Smooth muscle cell (in vitro differentiated cells): Measurements from ENCODE around the gene FAM219B. TPM values are rescaled to one million over a fixed set of nuclear protein-coding genes. Genes with fewer than 3 reads are reported as not detected.
"Not testable (repeated sequence)": the region's sequence is repeated elsewhere in the genome, so short reads cannot be mapped to it uniquely, and the experiment has no call there.

Experiments
- DNase-seq: peaks from one replicate; lab custom pipeline; 2025; ENCODE audit not compliant: unreplicated experiment; lab: John Stamatoyannopoulos, UW
- H2AFZ ChIP-seq: fragments of 200-600 bp; sonication (generic); 2 replicates; pipeline ENCODE4 v1.6.0; 2016; ENCODE audit warnings: antibody characterized with exemption, low read depth, mild to moderate bottlenecking
- H3F3A ChIP-seq: fragments of 200-600 bp; sonication (generic); 2 replicates; pipeline ENCODE4 v1.6.0; 2017; ENCODE audit warnings: antibody characterized with exemption, low read depth
- H3K27ac ChIP-seq: fragments of 200-600 bp; sonication (generic); 2 replicates; pipeline ENCODE4 v1.5.1; 2016; ENCODE audit warnings: low read depth, mild to moderate bottlenecking
- H3K27me3 ChIP-seq: fragments of 200-600 bp; sonication (generic); 2 replicates; pipeline ENCODE4 v1.6.1; 2016; ENCODE audit warnings: low read depth, mild to moderate bottlenecking
- H3K36me3 ChIP-seq: fragments of 200-600 bp; sonication (generic); 2 replicates; pipeline ENCODE4 v1.5.1; 2016; ENCODE audit warnings: low read depth
- H3K4me1 ChIP-seq: fragments of 200-600 bp; sonication (generic); 2 replicates; pipeline ENCODE4 v1.5.1; 2016; ENCODE audit warnings: low read depth
- H3K4me2 ChIP-seq: fragments of 200-600 bp; sonication (generic); 2 replicates; pipeline ENCODE4 v1.6.0; 2016; ENCODE audit warnings: mild to moderate bottlenecking
- H3K4me3 ChIP-seq: fragments of 200-600 bp; sonication (generic); 2 replicates; pipeline ENCODE4 v1.5.1; 2016; ENCODE audit warnings: mild to moderate bottlenecking
- H3K79me2 ChIP-seq: fragments of 200-600 bp; sonication (generic); 2 replicates; pipeline ENCODE4 v1.6.0; 2016; ENCODE audit warnings: low read depth, mild to moderate bottlenecking
- H3K9ac ChIP-seq: fragments of 200-600 bp; sonication (generic); 2 replicates; pipeline ENCODE4 v1.6.0; 2016; ENCODE audit warnings: low read depth
- H3K9me3 ChIP-seq: fragments of 200-600 bp; sonication (generic); replicated peaks from 2 replicates; pipeline ENCODE4 v1.5.1; 2016; ENCODE audit warnings: low read depth
- H4K20me1 ChIP-seq: fragments of 200-600 bp; sonication (generic); 2 replicates; pipeline ENCODE4 v1.6.0; 2016; ENCODE audit warnings: low read depth
- WGBS: methylation state at CpG from one replicate; pipeline ENCODE4 v1.1.7; 2016; ENCODE audit warnings: low lambda C conversion rate; 5-methylcytosine and 5-hydroxymethylcytosine counted together
- polyA plus RNA-seq: library from polyadenylated mRNA; unstranded; fragments of >200 nt; fragmentation: Nextera tagmentation; extraction: Ambion mirVana; gene quantifications from 2 replicates; pipeline ENCODE4 v1.2.1, GENCODE V29; 2016
- total RNA-seq: library from RNA; depleted of rRNA; stranded (reverse); fragments of >200 nt; gene quantifications from 2 replicates; pipeline ENCODE4 v1.2.3, GENCODE V29; 2014
- TF ChIP-seq, protein P1 (sequence below): fragments of 200-600 bp; sonication (generic); IDR thresholded peaks from 2 replicates; pipeline ENCODE4 v1.5.1; 2017; ENCODE audit warnings: borderline replicate concordance, mild to moderate bottlenecking, antibody characterized with exemption; ENCODE audit not compliant: insufficient read depth, poor library complexity, severe bottlenecking

FAM219B gene
- total and polyA plus RNA-seq, 2 experiments from 2014 or later, result 37.1 to 52.4 TPM

DNA sequence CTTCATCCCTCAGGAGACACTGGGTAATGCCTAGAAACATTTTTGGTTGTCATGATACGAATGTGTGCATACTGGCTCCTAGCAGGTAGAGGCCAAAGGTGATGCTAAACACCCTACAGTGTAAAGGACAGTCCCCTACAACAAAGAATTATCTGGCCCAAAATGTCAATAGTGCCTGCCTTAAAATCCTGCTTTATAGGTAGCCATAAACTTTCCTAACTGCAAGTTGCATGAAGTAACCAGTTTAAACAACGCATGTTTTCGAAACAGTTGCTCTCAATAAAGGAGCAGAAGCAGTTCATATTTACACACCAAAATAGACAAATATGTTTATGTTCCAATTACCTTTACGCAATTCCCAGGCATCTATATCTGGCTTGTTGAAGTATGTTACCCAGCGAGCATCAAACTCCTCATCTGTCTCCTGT, 22.1 kb upstream of the FAM219B start:
- Histone ChIP-seq H3K27ac (no peak overlapping the region), H3K4me2 (no peak overlapping the region), H3K4me1 (no peaks in the 10 kb centered on the region), H3K79me2 (peaks cover 35% of the 10 kb centered on the region), H3K36me3 (peaks cover 10% of the 10 kb centered on the region), H3K9me3 (no peaks in the 10 kb centered on the region), H3F3A (no peaks in the 10 kb centered on the region), H4K20me1 (peaks cover 42% of the 10 kb centered on the region), H3K9ac (no peak overlapping the region), H2AFZ (no peak overlapping the region), H3K27me3 (no peaks in the 10 kb centered on the region), H3K4me3 (no peak overlapping the region)
- no peak for DNase-seq
- TF ChIP-seq, protein P1, sequence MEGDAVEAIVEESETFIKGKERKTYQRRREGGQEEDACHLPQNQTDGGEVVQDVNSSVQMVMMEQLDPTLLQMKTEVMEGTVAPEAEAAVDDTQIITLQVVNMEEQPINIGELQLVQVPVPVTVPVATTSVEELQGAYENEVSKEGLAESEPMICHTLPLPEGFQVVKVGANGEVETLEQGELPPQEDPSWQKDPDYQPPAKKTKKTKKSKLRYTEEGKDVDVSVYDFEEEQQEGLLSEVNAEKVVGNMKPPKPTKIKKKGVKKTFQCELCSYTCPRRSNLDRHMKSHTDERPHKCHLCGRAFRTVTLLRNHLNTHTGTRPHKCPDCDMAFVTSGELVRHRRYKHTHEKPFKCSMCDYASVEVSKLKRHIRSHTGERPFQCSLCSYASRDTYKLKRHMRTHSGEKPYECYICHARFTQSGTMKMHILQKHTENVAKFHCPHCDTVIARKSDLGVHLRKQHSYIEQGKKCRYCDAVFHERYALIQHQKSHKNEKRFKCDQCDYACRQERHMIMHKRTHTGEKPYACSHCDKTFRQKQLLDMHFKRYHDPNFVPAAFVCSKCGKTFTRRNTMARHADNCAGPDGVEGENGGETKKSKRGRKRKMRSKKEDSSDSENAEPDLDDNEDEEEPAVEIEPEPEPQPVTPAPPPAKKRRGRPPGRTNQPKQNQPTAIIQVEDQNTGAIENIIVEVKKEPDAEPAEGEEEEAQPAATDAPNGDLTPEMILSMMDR, result no peak
- 98% methylated on average over 5 of the region's 5 CpGs for WGBS

DNA sequence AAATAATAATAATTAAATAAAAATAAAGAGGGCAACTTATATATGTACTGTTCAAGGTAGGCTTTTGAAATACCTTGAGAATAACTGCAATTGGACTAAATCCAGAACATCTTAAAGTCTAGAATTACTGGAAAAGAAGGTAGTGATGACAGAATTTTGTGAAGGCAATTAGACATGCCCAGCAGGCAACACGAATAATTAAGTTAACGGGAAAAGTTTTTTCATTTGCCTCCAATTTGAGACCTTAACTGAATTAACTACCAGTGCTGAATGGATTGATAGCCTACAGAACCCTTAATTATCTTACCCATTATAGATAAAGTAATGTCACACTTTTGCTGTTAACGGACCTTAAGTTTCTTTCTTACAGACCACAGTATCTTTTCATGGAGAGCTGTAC, 17.9 kb upstream of the FAM219B start:
- H2AFZ ChIP-seq, result no peak overlapping the region
- DNase-seq, result no peak
- no peaks in the 10 kb centered on the region for H3K9me3 ChIP-seq
- no peak overlapping the region for H3K4me3 ChIP-seq
- TF ChIP-seq, protein P1, result no peak
- H3K4me1 ChIP-seq, result no peaks in the 10 kb centered on the region
- H3K27ac ChIP-seq, result no peak overlapping the region
- H3F3A ChIP-seq, result no peaks in the 10 kb centered on the region
- H4K20me1 ChIP-seq, result peaks cover 21% of the 10 kb centered on the region
- 96% methylated on average over 3 of the region's 3 CpGs for WGBS
- H3K36me3 ChIP-seq, result peaks cover 24% of the 10 kb centered on the region
- no peaks in the 10 kb centered on the region for H3K27me3 ChIP-seq
- peaks cover 9% of the 10 kb centered on the region for H3K79me2 ChIP-seq
- no peak overlapping the region for H3K9ac ChIP-seq
- H3K4me2 ChIP-seq, result no peak overlapping the region

DNA sequence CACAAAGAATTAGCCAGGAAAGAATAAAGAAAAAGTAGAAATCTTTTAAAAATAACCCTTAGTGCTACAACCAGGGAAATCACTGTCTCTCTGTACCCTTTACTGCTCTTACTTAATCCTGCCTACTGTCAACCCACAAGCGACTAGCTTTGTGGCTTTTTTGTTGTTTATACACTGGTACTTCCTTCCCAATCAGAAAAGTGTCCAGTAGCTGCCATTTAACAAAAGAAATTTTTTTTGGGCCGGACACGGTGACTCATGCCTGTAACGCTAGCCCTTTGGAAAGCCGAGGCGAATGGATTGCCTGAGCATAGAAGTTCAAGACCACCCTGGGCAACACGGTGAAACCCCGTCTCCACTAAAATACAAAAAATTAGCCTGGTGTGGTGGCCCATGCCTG, 13.8 kb upstream of the FAM219B start:
- Histone ChIP-seq H3K27me3 (no peaks in the 10 kb centered on the region), H3K9me3 (no peaks in the 10 kb centered on the region), H3K36me3 (peaks cover 24% of the 10 kb centered on the region), H2AFZ (no peak overlapping the region), H3K9ac (no peak overlapping the region), H3K4me2 (no peak overlapping the region), H3F3A (no peaks in the 10 kb centered on the region), H3K4me1 (no peaks in the 10 kb centered on the region), H3K79me2 (no peaks in the 10 kb centered on the region), H3K4me3 (no peak overlapping the region), H4K20me1 (no peaks in the 10 kb centered on the region), H3K27ac (no peak overlapping the region)
- no peak for DNase-seq
- TF ChIP-seq, protein P1, result no peak
- WGBS, result 88% methylated on average over 8 of the region's 8 CpGs

DNA sequence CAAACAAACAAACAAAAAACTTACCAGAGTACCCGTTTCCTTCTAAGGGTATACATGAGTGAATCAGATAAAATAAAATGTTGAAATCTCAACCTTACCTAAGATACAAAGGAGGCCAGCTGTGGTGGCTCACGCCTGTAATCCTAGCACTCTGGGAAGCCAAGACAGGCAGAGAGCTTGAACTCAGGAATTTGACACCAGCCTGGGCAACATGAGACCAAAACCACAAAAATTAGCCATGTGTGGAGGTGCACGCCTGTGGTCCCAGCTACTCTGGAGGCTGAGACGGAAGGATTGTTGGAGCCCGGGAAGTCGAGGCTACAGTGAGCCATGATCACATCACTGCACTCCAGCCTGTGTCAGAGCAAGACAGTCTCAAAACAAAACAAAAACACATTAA, 11.0 kb upstream of the FAM219B start:
- no peak overlapping the region for H2AFZ ChIP-seq
- 87% methylated on average over 6 of the region's 6 CpGs for WGBS
- no peaks in the 10 kb centered on the region for H3K79me2 ChIP-seq
- no peaks in the 10 kb centered on the region for H3K27me3 ChIP-seq
- H3K36me3 ChIP-seq, result peaks cover 17% of the 10 kb centered on the region
- no peak overlapping the region for H3K4me2 ChIP-seq
- no peaks in the 10 kb centered on the region for H3K9me3 ChIP-seq
- TF ChIP-seq, protein P1, result no peak
- H3K4me1 ChIP-seq, result no peaks in the 10 kb centered on the region
- H3K27ac ChIP-seq, result no peak overlapping the region
- no peak overlapping the region for H3K9ac ChIP-seq
- H4K20me1 ChIP-seq, result no peaks in the 10 kb centered on the region
- DNase-seq, result no peak
- no peaks in the 10 kb centered on the region for H3F3A ChIP-seq
- H3K4me3 ChIP-seq, result no peak overlapping the region

DNA sequence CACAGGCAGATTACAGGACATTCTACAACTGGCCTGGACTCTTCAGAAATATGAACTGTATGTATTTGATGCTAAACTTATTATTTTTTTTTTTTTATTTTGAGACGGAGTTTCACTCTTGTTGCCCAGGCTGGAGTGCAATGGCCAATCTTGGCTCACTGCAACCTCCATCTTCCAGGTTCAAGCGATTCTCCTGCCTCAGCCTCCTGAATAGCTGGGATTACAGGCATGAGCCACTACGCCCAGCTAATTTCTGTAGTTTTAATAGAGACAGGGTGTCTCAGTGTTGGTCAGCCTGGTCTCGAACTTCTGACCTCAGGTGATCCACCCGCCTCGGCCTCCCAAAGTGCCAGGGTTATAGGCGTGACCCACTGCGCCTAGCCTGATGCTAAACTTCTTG, 7.1 kb upstream of the FAM219B start:
- not testable (repeated sequence) for DNase-seq, H2AFZ ChIP-seq, H3K36me3 ChIP-seq, H3K79me2 ChIP-seq, H3K4me1 ChIP-seq, H3K27me3 ChIP-seq, H3K4me2 ChIP-seq, H3K27ac ChIP-seq, H3K9me3 ChIP-seq, H3K4me3 ChIP-seq, H4K20me1 ChIP-seq, H3K9ac ChIP-seq, H3F3A ChIP-seq
- 99% methylated on average over 8 of the region's 8 CpGs for WGBS
